Stimulated activated CD4-positive, alpha-beta T cell treated with anti-CD3 and anti-CD28 coated beads, Interleukin-2, amount 100 ng/mL, for 4 hours (primary cell): ENCODE measurements around the gene FOCAD.
"Not testable (repeated sequence)": the region's sequence is repeated elsewhere in the genome, so short reads cannot be mapped to it uniquely, and the experiment has no call there.

Source experiments
- DNase-seq: peaks from one replicate; pipeline ENCODE4 v3.0.0-alpha.2; 2020; ENCODE audit warnings: low read depth

FOCAD gene

GRCh38 chr9:20974191-20974938 lies 290.3 kb downstream of the FOCAD start:
- DNase-seq: not testable (repeated sequence)

- no peak for DNase-seq
These were observed 294.2 kb downstream of the FOCAD start for GRCh38 chr9:20978249-20978648.

- DNase-seq: no peak
These were observed 296.9 kb downstream of the FOCAD start for GRCh38 chr9:20980832-20981455.

GRCh38 chr9:20981486-20981885 lies 297.4 kb downstream of the FOCAD start:
- DNase-seq: no peak

- DNase-seq: no peak
These were observed 300.4 kb downstream of the FOCAD start for GRCh38 chr9:20984506-20984905.

- no peak for DNase-seq
These were observed 302.0 kb downstream of the FOCAD start for GRCh38 chr9:20985851-20986600.

- no peak for DNase-seq
These were observed 303.5 kb downstream of the FOCAD start for GRCh38 chr9:20987521-20987920.

- DNase-seq: no peak
These were observed 304.0 kb downstream of the FOCAD start for GRCh38 chr9:20988061-20988460.

- no peak for DNase-seq
These were observed 304.7 kb downstream of the FOCAD start for GRCh38 chr9:20988671-20989315.

GRCh38 chr9:20989923-20990341 lies 305.9 kb downstream of the FOCAD start:
- no peak for DNase-seq

GRCh38 chr9:20990867-20991266 lies 306.8 kb downstream of the FOCAD start:
- DNase-seq: no peak

- DNase-seq: no peak
These were observed 310.4 kb downstream of the FOCAD start for GRCh38 chr9:20994486-20994885.

GRCh38 chr9:20995616-20996015 lies 311.6 kb downstream of the FOCAD start:
- no peak for DNase-seq

GRCh38 chr9:20996809-20997208 lies 312.8 kb downstream of the FOCAD start:
- DNase-seq: no peak

GRCh38 chr9:20997503-20998076 lies 313.5 kb downstream of the FOCAD start:
- DNase-seq: no peak

- DNase-seq: no peak
These were observed 317.5 kb downstream of the FOCAD start for GRCh38 chr9:21001581-21001980.

GRCh38 chr9:21002040-21002439 lies 318.0 kb downstream of the FOCAD start:
- DNase-seq: no peak

- no peak for DNase-seq
These were observed 331.2 kb downstream of the FOCAD start for GRCh38 chr9:21015129-21015815.

GRCh38 chr9:21015995-21016394 lies 331.9 kb downstream of the FOCAD start:
- DNase-seq: no peak

- no peak for DNase-seq
These were observed 332.8 kb downstream of the FOCAD start for GRCh38 chr9:21016701-21017491.

GRCh38 chr9:21018177-21018576 lies 334.1 kb downstream of the FOCAD start:
- DNase-seq: no peak
